ENCODE results near the gene ARHGEF26.

The ARHGEF26 gene

GRCh38 chr3:154304116-154304786 lies 183.1 kb downstream of the ARHGEF26 start:
- Histone ChIP-seq H3K27ac (ENCODE audit: low read depth, low read length) (no peak overlapping the region), H3K9me3 (ENCODE audit: insufficient read depth, low read depth, low read length) (no peaks in the 10 kb centered on the region), H3K36me3 (ENCODE audit: insufficient read depth, low read length) (peaks cover 100% of the 10 kb centered on the region), H3K4me1 (ENCODE audit: insufficient read depth, low read length) (no peaks in the 10 kb centered on the region), H3K4me3 (ENCODE audit: low read length) (no peak overlapping the region), H3K9ac (ENCODE audit: low read depth, low read length) (no peak overlapping the region), H3K27me3 (ENCODE audit: insufficient read depth, low read length) (no peaks in the 10 kb centered on the region)

GRCh38 chr3:154304936-154305335 lies 183.7 kb downstream of the ARHGEF26 start:
- H3K9ac ChIP-seq (ENCODE audit: low read depth, low read length), result no peak overlapping the region
- WGBS, result 94% methylated on average over 3 of the region's 3 CpGs
- H3K4me1 ChIP-seq (ENCODE audit: insufficient read depth, low read length), result no peaks in the 10 kb centered on the region
- H3K4me3 ChIP-seq (ENCODE audit: low read length), result no peak overlapping the region
- H3K27me3 ChIP-seq (ENCODE audit: insufficient read depth, low read length), result no peaks in the 10 kb centered on the region
- H3K9me3 ChIP-seq (ENCODE audit: insufficient read depth, low read depth, low read length), result no peaks in the 10 kb centered on the region
- H3K27ac ChIP-seq (ENCODE audit: low read depth, low read length), result no peak overlapping the region
- H3K36me3 ChIP-seq (ENCODE audit: insufficient read depth, low read length), result peaks cover 100% of the 10 kb centered on the region

GRCh38 chr3:154307363-154307762 lies 186.2 kb downstream of the ARHGEF26 start:
- Histone ChIP-seq H3K36me3 (ENCODE audit: insufficient read depth, low read length) (peaks cover 98% of the 10 kb centered on the region), H3K4me1 (ENCODE audit: insufficient read depth, low read length) (no peaks in the 10 kb centered on the region), H3K27ac (ENCODE audit: low read depth, low read length) (no peak overlapping the region)

More at GRCh38 chr3:154307363-154307762, 186.2 kb downstream of the ARHGEF26 start:
- no peaks in the 10 kb centered on the region for H3K9me3 ChIP-seq (ENCODE audit: insufficient read depth, low read depth, low read length)
- no peak overlapping the region for H3K9ac ChIP-seq (ENCODE audit: low read depth, low read length)
- H3K27me3 ChIP-seq (ENCODE audit: insufficient read depth, low read length), result no peaks in the 10 kb centered on the region
- no peak overlapping the region for H3K4me3 ChIP-seq (ENCODE audit: low read length)
